Measurements from ENCODE around the gene ABCD1. TPM values are rescaled to one million over a fixed set of nuclear protein-coding genes. Genes with fewer than 3 reads are reported as not detected.

Gene ABCD1
- total and polyA plus RNA-seq, 2 donors from 2014 or later = 5.2 to 13.7 TPM

GRCh38 chrX:153766871-153767673, 42.4 kb downstream of the ABCD1 start:
- DNase-seq (peak in 2 of 5 donors; percentile 46 to 69), FAIRE-seq (no peak)
- intact Hi-C loops (cut with DNase I) = loop anchor here (10.0 kb wide), 1 partner anchor 188 kb away; no protein-coding TSS in a partner anchor
- no peak overlapping the region for H3K9ac ChIP-seq (ENCODE audit: low read length in 3 of 3)
- no peaks in the 10 kb centered on the region for H3K27me3 ChIP-seq (ENCODE audit: control insufficient read depth, insufficient read depth, low read length)
- no peak overlapping the region for H3K27ac ChIP-seq (ENCODE audit: low read depth in 2 of 2, low read length in 2 of 2)
- H3K9me3 ChIP-seq (ENCODE audit: control insufficient read depth in 2 of 3, insufficient read depth in 1 of 3, low read length in 3 of 3) = no peaks in the 10 kb centered on the region
- TF ChIP-seq CTCF (IDR thresholded peaks at IDR 0.05; ENCODE audit: borderline replicate concordance, extremely low read depth, insufficient read depth) = no peak
- no peaks in the 10 kb centered on the region for H3K4me1 ChIP-seq (ENCODE audit: control insufficient read depth in 2 of 3, insufficient read depth in 2 of 3, low read depth in 1 of 3, low read length in 3 of 3)
- no peaks in the 10 kb centered on the region for H3K36me3 ChIP-seq (ENCODE audit: control insufficient read depth in 2 of 3, insufficient read depth in 3 of 3, low read length in 3 of 3)
- H3K4me3 ChIP-seq (ENCODE audit: low read length in 3 of 3) = no peak overlapping the region

GRCh38 chrX:153767674-153768055, 43.0 kb downstream of the ABCD1 start:
- Histone ChIP-seq H3K4me3 (ENCODE audit: low read length in 3 of 3) (no peak overlapping the region), H3K9ac (ENCODE audit: low read length in 3 of 3) (no peak overlapping the region), H3K27me3 (ENCODE audit: control insufficient read depth, insufficient read depth, low read length) (no peaks in the 10 kb centered on the region), H3K4me1 (ENCODE audit: control insufficient read depth in 2 of 3, insufficient read depth in 2 of 3, low read depth in 1 of 3, low read length in 3 of 3) (no peaks in the 10 kb centered on the region), H3K9me3 (ENCODE audit: control insufficient read depth in 2 of 3, insufficient read depth in 1 of 3, low read length in 3 of 3) (no peaks in the 10 kb centered on the region), H3K36me3 (ENCODE audit: control insufficient read depth in 2 of 3, insufficient read depth in 3 of 3, low read length in 3 of 3) (no peaks in the 10 kb centered on the region), H3K27ac (ENCODE audit: low read depth in 2 of 2, low read length in 2 of 2) (no peak overlapping the region)
- TF ChIP-seq CTCF (IDR thresholded peaks at IDR 0.05; ENCODE audit: borderline replicate concordance, extremely low read depth, insufficient read depth) = no peak
- FAIRE-seq (no peak), DNase-seq (peak in 2 of 5 donors; percentile 30 to 58)
- intact Hi-C loops (cut with DNase I) = loop anchor here (10.0 kb wide), 1 partner anchor 187 kb away; no protein-coding TSS in a partner anchor

DNA sequence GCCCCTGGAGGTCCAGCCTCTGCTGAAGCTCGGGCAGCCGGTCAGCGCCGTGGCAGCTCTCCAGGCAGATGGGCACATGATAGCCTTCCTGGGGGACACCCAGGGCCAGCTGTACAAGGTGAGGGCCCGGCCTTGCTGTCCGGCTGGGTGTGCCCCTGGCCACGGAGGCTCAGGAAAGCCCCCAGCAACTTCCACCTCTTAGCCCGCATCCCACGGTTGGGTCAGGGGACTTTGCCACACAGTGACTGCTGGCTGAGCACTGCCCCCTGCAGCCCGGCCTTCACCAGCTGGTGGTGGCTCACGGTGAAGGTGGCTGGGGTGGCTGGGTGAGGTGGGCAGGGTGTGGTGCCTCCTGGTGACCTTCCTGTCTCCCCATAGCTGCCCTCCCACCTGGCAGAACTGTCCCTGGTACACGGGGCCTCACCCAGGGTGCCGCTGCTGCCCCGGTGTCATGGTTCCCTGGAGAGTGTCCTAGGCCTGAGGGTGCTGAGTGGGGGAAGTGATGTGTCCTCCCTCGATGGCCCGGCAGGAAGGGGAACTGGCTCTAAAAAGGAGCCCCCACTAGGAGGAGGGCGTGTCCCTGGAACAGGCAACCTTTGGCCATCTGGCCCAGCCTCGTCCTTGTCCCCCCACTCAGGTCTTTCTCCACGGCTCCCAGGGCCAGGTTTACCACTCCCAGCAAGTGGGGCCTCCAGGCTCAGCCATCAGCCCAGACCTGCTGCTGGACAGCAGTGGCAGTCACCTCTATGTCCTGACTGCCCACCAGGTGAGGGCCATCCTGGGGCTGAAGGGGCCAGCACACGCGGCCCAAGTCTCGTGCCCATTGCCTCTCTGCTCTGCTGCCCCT, 43.9 kb downstream of the ABCD1 start:
- TF ChIP-seq CTCF (IDR thresholded peaks at IDR 0.05; ENCODE audit: borderline replicate concordance, extremely low read depth, insufficient read depth) = no peak
- no peaks in the 10 kb centered on the region for H3K27me3 ChIP-seq (ENCODE audit: control insufficient read depth, insufficient read depth, low read length)
- intact Hi-C loops (cut with DNase I) = loop anchor here (10.0 kb wide), 1 partner anchor 186 kb away; no protein-coding TSS in a partner anchor
- H3K9ac ChIP-seq (ENCODE audit: low read length in 3 of 3) = no peak overlapping the region
- H3K4me3 ChIP-seq (ENCODE audit: low read length in 3 of 3) = no peak overlapping the region
- no peak for FAIRE-seq
- DNase-seq = peak in 2 of 5 donors; percentile 26 to 73
- H3K9me3 ChIP-seq (ENCODE audit: control insufficient read depth in 2 of 3, insufficient read depth in 1 of 3, low read length in 3 of 3) = no peaks in the 10 kb centered on the region
- no peaks in the 10 kb centered on the region for H3K36me3 ChIP-seq (ENCODE audit: control insufficient read depth in 2 of 3, insufficient read depth in 3 of 3, low read length in 3 of 3)
- H3K27ac ChIP-seq (ENCODE audit: low read depth in 2 of 2, low read length in 2 of 2) = no peak overlapping the region
- H3K4me1 ChIP-seq (ENCODE audit: control insufficient read depth in 2 of 3, insufficient read depth in 2 of 3, low read depth in 1 of 3, low read length in 3 of 3) = no peaks in the 10 kb centered on the region
